ENCODE results near the gene EDAR. TPM values are rescaled to one million over a fixed set of nuclear protein-coding genes. Genes with fewer than 3 reads are reported as not detected.

The EDAR gene
- total RNA-seq, 3 donors from 2014 or later (not counting 1 experiment from before 2014, with no cell fraction given): 0.11 to 0.23 TPM; not detected in 1

DNA sequence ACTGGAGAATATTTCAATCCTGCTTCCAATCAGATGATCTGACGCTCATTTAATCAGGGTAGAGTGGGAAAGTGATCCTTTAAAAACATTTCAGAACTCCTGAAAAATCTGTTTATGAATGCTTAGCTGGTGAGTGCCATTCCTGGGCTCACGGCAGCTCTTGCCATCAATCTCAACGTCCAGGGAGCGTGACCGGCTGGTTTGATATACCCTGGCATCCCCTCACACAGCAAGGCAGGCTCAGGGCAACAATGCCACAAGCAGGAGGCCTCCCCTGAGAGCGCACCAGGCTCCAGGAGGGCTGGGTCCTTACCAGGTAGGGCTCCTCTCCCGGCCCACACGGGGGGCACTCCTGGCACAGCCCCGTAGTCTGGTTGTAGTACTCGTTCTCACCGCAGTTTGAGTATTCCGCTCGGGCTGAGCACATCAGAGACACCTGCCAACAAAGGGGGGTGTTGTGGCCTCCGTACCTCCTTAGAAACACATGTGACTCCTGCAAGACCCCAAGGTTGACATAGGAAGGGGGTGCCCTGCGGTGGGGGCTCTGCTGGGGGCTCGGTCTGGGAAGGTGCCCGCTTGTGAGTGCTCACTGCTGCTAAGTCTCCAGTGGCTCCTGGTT is 59.1 kb downstream of the EDAR start:
- Mint-ChIP-seq H3K4me3 (no peak overlapping the region), H3K36me3 (no peaks in the 10 kb centered on the region), H3K4me1 (no peaks in the 10 kb centered on the region), H3K27me3 (ENCODE audit: low read depth in 2 of 2) (peaks cover 0 to 3% of the 10 kb centered on the region in 2 donors), H3K9me3 (no peaks in the 10 kb centered on the region), H3K27ac (no peak overlapping the region)
- intact Hi-C loops (cut with micrococcal nuclease): loop anchor here (5.0 kb wide), 1 partner anchor 417 kb away; no protein-coding TSS in a partner anchor
- no peak overlapping the region for H3K4me3 ChIP-seq (ENCODE audit: low read length)
- H3K4me1 ChIP-seq (ENCODE audit: control insufficient read depth, insufficient read depth, low read length): no peaks in the 10 kb centered on the region
- H3K27me3 ChIP-seq (ENCODE audit: control insufficient read depth, insufficient read depth, low read length): no peaks in the 10 kb centered on the region
- H3K9me3 ChIP-seq (ENCODE audit: control insufficient read depth, insufficient read depth, low read length): no peaks in the 10 kb centered on the region
- H3K36me3 ChIP-seq (ENCODE audit: control insufficient read depth, insufficient read depth, low read length): no peaks in the 10 kb centered on the region
- WGBS (ENCODE audit: insufficient coverage): 94% methylated on average over 17 of the region's 17 CpGs
- H3K27ac ChIP-seq (ENCODE audit: low read length): no peak overlapping the region
- DNase-seq (no peak), ATAC-seq (no peak)
- no peak for TF ChIP-seq CTCF (IDR thresholded peaks at IDR 0.05)

DNA sequence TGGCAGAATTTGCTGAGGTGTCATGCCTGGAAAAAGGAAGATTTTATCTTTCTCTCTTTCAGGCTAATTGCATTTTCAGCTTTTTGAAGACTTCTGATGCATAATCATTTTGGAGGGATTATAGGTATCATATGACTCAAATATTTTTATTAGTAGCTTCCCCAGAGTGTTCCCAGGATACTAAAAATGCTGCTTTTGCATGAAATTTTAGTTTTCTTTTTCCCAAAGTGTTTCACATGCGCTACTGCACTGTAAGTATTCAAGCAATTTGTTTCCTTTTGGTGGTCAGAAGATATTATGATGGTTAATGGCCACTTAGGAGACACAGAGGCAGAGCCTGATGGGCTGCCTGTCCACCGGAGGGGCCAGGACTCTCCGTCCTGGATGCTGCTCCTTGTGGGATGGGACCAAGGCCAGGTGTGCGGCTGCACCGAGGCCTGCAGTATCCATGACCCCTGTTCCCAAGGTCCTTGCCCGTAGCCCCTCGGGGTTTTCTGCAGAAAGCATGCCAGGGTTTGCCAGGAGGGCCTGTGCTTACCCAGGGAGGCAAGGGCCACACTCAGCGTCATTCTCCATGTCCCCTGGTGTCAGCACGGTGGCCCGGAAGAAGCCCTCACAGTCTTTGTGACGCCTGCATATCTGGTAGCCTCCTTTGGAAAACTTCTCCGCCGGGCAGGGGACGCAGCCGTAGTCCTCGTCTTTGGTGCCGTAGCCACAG is 60.2 kb downstream of the EDAR start:
- Histone ChIP-seq H3K9me3 (ENCODE audit: control insufficient read depth, insufficient read depth, low read length) (no peaks in the 10 kb centered on the region), H3K27ac (ENCODE audit: low read length) (no peak overlapping the region), H3K27me3 (ENCODE audit: control insufficient read depth, insufficient read depth, low read length) (no peaks in the 10 kb centered on the region), H3K4me3 (ENCODE audit: low read length) (no peak overlapping the region), H3K4me1 (ENCODE audit: control insufficient read depth, insufficient read depth, low read length) (no peaks in the 10 kb centered on the region), H3K36me3 (ENCODE audit: control insufficient read depth, insufficient read depth, low read length) (no peaks in the 10 kb centered on the region)
- Mint-ChIP-seq H3K9me3 (no peaks in the 10 kb centered on the region), H3K4me1 (no peaks in the 10 kb centered on the region), H3K27ac (no peak overlapping the region), H3K4me3 (no peak overlapping the region), H3K36me3 (no peaks in the 10 kb centered on the region), H3K27me3 (ENCODE audit: low read depth in 2 of 2) (peaks cover 0 to 3% of the 10 kb centered on the region in 2 donors)
- 85% methylated on average over 17 of the region's 17 CpGs for WGBS (ENCODE audit: insufficient coverage)
- intact Hi-C loops (cut with micrococcal nuclease): loop anchor here (1.0 to 5.0 kb wide), 2 partner anchors 418 to 581 kb away; no protein-coding TSS in a partner anchor
- TF ChIP-seq CTCF (IDR thresholded peaks at IDR 0.05): peak; percentile 30
- no peak for DNase-seq
- no peak for ATAC-seq

GRCh38 chr2:108927936-108928659 is 60.9 kb downstream of the EDAR start:
- intact Hi-C loops (cut with micrococcal nuclease): loop anchor here (1.0 to 5.0 kb wide), 2 partner anchors 419 to 582 kb away; no protein-coding TSS in a partner anchor
- Histone ChIP-seq H3K27ac (ENCODE audit: low read length) (no peak overlapping the region), H3K27me3 (ENCODE audit: control insufficient read depth, insufficient read depth, low read length) (no peaks in the 10 kb centered on the region), H3K9me3 (ENCODE audit: control insufficient read depth, insufficient read depth, low read length) (no peaks in the 10 kb centered on the region), H3K4me1 (ENCODE audit: control insufficient read depth, insufficient read depth, low read length) (no peaks in the 10 kb centered on the region), H3K4me3 (ENCODE audit: low read length) (no peak overlapping the region), H3K36me3 (ENCODE audit: control insufficient read depth, insufficient read depth, low read length) (no peaks in the 10 kb centered on the region)
- DNase-seq: peak in 1 of 2 donors; percentile 75
- H3K9me3 Mint-ChIP-seq: no peaks in the 10 kb centered on the region
- TF ChIP-seq CTCF (IDR thresholded peaks at IDR 0.05): peak; percentile 67
- H3K4me3 Mint-ChIP-seq: no peak overlapping the region
- no peak overlapping the region for H3K27ac Mint-ChIP-seq
- no peaks in the 10 kb centered on the region for H3K4me1 Mint-ChIP-seq
- 83% methylated on average over 8 of the region's 8 CpGs for WGBS (ENCODE audit: insufficient coverage)
- H3K36me3 Mint-ChIP-seq: no peaks in the 10 kb centered on the region
- peaks cover 0 to 3% of the 10 kb centered on the region in 2 donors for H3K27me3 Mint-ChIP-seq (ENCODE audit: low read depth in 2 of 2)
- ATAC-seq: peak in 1 of 3 donors; percentile 50
